SJSA1 (cell line): ENCODE data around the gene ECHDC1. TPM values are rescaled to one million over a fixed set of nuclear protein-coding genes. Genes with fewer than 3 reads are reported as not detected.
A peak's percentile ranks its signal among the peaks of the same experiment; 100 is the strongest.

ENCODE experiments used
- DNase-seq, 2 experiments: peaks; one replicate each; pipeline ENCODE4 v3.0.0-alpha.2; 2015 to 2020; ENCODE audit warnings: low spot score in 2 of 2, low read depth in 1 of 2
- H3K27ac ChIP-seq: fragments of 250-450 bp; sonication (Bioruptor Pico); 2 replicates; pipeline ENCODE4 v1.5.1; 2020; ENCODE audit warnings: mild to moderate bottlenecking, moderate library complexity
- H3K27me3 ChIP-seq: fragments of 250-450 bp; sonication (Bioruptor Pico); replicated peaks from 2 replicates; pipeline ENCODE4 v1.5.1; 2020; ENCODE audit warnings: mild to moderate bottlenecking, moderate library complexity
- H3K36me3 ChIP-seq: fragments of 250-450 bp; sonication (Bioruptor Pico); 2 replicates; pipeline ENCODE4 v1.5.1; 2020; ENCODE audit warnings: mild to moderate bottlenecking
- H3K4me1 ChIP-seq: fragments of 250-450 bp; sonication (Bioruptor Pico); replicated peaks from 2 replicates; pipeline ENCODE4 v1.6.1; 2021; ENCODE audit warnings: mild to moderate bottlenecking
- H3K4me3 ChIP-seq: fragments of 250-450 bp; sonication (Bioruptor Pico); 2 replicates; pipeline ENCODE4 v1.5.1; 2020; ENCODE audit warnings: mild to moderate bottlenecking
- H3K9me3 ChIP-seq: fragments of 250-450 bp; sonication (Bioruptor Pico); replicated peaks from 2 replicates; pipeline ENCODE4 v1.5.1; 2020; ENCODE audit warnings: mild to moderate bottlenecking
- total RNA-seq: library from RNA; depleted of rRNA; stranded (reverse); fragments of >200 nt; shearing (Covaris generic); gene quantifications from 2 replicates; pipeline ENCODE4 v1.2.3, GENCODE V29; 2014

The ECHDC1 gene
- total RNA-seq, 1 experiment from 2014 or later: 81.2 TPM

- DNase-seq: no peak
- Histone ChIP-seq H3K4me1 (0 out of 2 replicates have a peak, but pooled peaks cover 3% of the 10 kb centered on the region), H3K27ac (no peak overlapping the region), H3K4me3 (no peak overlapping the region), H3K27me3 (no peaks in the 10 kb centered on the region; the same call in 1 of the 2 replicates), H3K36me3 (peaks cover 72% of the 10 kb centered on the region), H3K9me3 (no peaks in the 10 kb centered on the region)
Observed at GRCh38 chr6:127290391-127291265, 52.8 kb downstream of the ECHDC1 start.

GRCh38 chr6:127289934-127290333 is 53.5 kb downstream of the ECHDC1 start:
- Histone ChIP-seq H3K9me3 (no peaks in the 10 kb centered on the region), H3K4me3 (no peak overlapping the region), H3K4me1 (0 out of 2 replicates have a peak, but pooled peaks cover 3% of the 10 kb centered on the region), H3K27me3 (no peaks in the 10 kb centered on the region; the same call in 1 of the 2 replicates), H3K27ac (no peak overlapping the region), H3K36me3 (peaks cover 73% of the 10 kb centered on the region)
- DNase-seq: no peak

GRCh38 chr6:127288705-127289104 is 54.7 kb downstream of the ECHDC1 start:
- no peak for DNase-seq
- peaks cover 71% of the 10 kb centered on the region for H3K36me3 ChIP-seq
- H3K27ac ChIP-seq: no peak overlapping the region

GRCh38 chr6:127282184-127282583 is 61.2 kb downstream of the ECHDC1 start:
- DNase-seq: no peak

More at GRCh38 chr6:127288705-127289104, 54.7 kb downstream of the ECHDC1 start:
- Histone ChIP-seq H3K9me3 (no peaks in the 10 kb centered on the region), H3K4me1 (0 out of 2 replicates have a peak, but pooled peaks cover 3% of the 10 kb centered on the region), H3K4me3 (no peak overlapping the region), H3K27me3 (no peaks in the 10 kb centered on the region; the same call in 1 of the 2 replicates)

GRCh38 chr6:127279815-127280214 is 63.6 kb downstream of the ECHDC1 start:
- no peaks in the 10 kb centered on the region for H3K9me3 ChIP-seq
- DNase-seq: no peak
- no peaks in the 10 kb centered on the region for H3K27me3 ChIP-seq
- no peaks in the 10 kb centered on the region for H3K4me1 ChIP-seq
- H3K36me3 ChIP-seq: peaks cover 32% of the 10 kb centered on the region
- no peak overlapping the region for H3K27ac ChIP-seq
- no peak overlapping the region for H3K4me3 ChIP-seq

More at GRCh38 chr6:127282184-127282583, 61.2 kb downstream of the ECHDC1 start:
- no peaks in the 10 kb centered on the region for H3K4me1 ChIP-seq
- H3K4me3 ChIP-seq: no peak overlapping the region
- no peak overlapping the region for H3K27ac ChIP-seq
- H3K27me3 ChIP-seq: no peaks in the 10 kb centered on the region
- no peaks in the 10 kb centered on the region for H3K9me3 ChIP-seq
- H3K36me3 ChIP-seq: peaks cover 53% of the 10 kb centered on the region

- H3K4me3 ChIP-seq: no peak overlapping the region
- no peak for DNase-seq
- H3K36me3 ChIP-seq: peaks cover 21% of the 10 kb centered on the region
- H3K4me1 ChIP-seq: no peaks in the 10 kb centered on the region
- H3K9me3 ChIP-seq: no peaks in the 10 kb centered on the region
- no peak overlapping the region for H3K27ac ChIP-seq
- no peaks in the 10 kb centered on the region for H3K27me3 ChIP-seq
Observed at GRCh38 chr6:127277878-127278843, 65.2 kb downstream of the ECHDC1 start.

GRCh38 chr6:127276331-127276730 is 67.1 kb downstream of the ECHDC1 start:
- Histone ChIP-seq H3K27ac (no peak overlapping the region), H3K36me3 (peaks cover 2% of the 10 kb centered on the region), H3K4me3 (no peak overlapping the region), H3K27me3 (no peaks in the 10 kb centered on the region), H3K9me3 (no peaks in the 10 kb centered on the region), H3K4me1 (no peaks in the 10 kb centered on the region)
- DNase-seq: no peak

- H3K27me3 ChIP-seq: no peaks in the 10 kb centered on the region
- DNase-seq: no peak
- H3K27ac ChIP-seq: no peak overlapping the region
- H3K4me1 ChIP-seq: peaks cover 6% of the 10 kb centered on the region
- H3K4me3 ChIP-seq: no peak overlapping the region
- no peaks in the 10 kb centered on the region for H3K36me3 ChIP-seq
- H3K9me3 ChIP-seq: no peaks in the 10 kb centered on the region
Observed at GRCh38 chr6:127273499-127273898, 69.9 kb downstream of the ECHDC1 start.

GRCh38 chr6:127272576-127272975 is 70.8 kb downstream of the ECHDC1 start:
- Histone ChIP-seq H3K36me3 (no peaks in the 10 kb centered on the region), H3K4me1 (peaks cover 12% of the 10 kb centered on the region), H3K4me3 (no peak overlapping the region), H3K27ac (no peak overlapping the region), H3K9me3 (no peaks in the 10 kb centered on the region), H3K27me3 (no peaks in the 10 kb centered on the region)
- no peak for DNase-seq

GRCh38 chr6:127267646-127268625 is 75.5 kb downstream of the ECHDC1 start:
- Histone ChIP-seq H3K36me3 (peaks cover 6% of the 10 kb centered on the region), H3K27ac (peak overlapping the region; percentile 74), H3K4me3 (peak overlapping the region; percentile 91), H3K9me3 (no peaks in the 10 kb centered on the region), H3K4me1 (peaks cover 12% of the 10 kb centered on the region), H3K27me3 (no peaks in the 10 kb centered on the region)
- DNase-seq: no peak

- Histone ChIP-seq H3K4me3 (peak overlapping the region; percentile 91), H3K27ac (peak overlapping the region; percentile 74), H3K36me3 (peaks cover 6% of the 10 kb centered on the region), H3K9me3 (no peaks in the 10 kb centered on the region), H3K27me3 (0 out of 2 replicates have a peak, but pooled peaks cover 4% of the 10 kb centered on the region), H3K4me1 (peaks cover 12% of the 10 kb centered on the region)
- DNase-seq: peak; percentile 57 to 87
Observed at GRCh38 chr6:127266892-127267645, 76.3 kb downstream of the ECHDC1 start.
